ENCODE measurements around the gene ATXN1. TPM values are rescaled to one million over a fixed set of nuclear protein-coding genes. Genes with fewer than 3 reads are reported as not detected.
"Not testable (repeated sequence)": the region's sequence is repeated elsewhere in the genome, so short reads cannot be mapped to it uniquely, and the experiment has no call there.

The ATXN1 gene
- total RNA-seq, 1 experiment from 2014 or later = 10.4 TPM

GRCh38 chr6:16270178-16270794 is 491.0 kb downstream of the ATXN1 start:
- DNase-seq (ENCODE audit: low read depth) = no peak

DNA sequence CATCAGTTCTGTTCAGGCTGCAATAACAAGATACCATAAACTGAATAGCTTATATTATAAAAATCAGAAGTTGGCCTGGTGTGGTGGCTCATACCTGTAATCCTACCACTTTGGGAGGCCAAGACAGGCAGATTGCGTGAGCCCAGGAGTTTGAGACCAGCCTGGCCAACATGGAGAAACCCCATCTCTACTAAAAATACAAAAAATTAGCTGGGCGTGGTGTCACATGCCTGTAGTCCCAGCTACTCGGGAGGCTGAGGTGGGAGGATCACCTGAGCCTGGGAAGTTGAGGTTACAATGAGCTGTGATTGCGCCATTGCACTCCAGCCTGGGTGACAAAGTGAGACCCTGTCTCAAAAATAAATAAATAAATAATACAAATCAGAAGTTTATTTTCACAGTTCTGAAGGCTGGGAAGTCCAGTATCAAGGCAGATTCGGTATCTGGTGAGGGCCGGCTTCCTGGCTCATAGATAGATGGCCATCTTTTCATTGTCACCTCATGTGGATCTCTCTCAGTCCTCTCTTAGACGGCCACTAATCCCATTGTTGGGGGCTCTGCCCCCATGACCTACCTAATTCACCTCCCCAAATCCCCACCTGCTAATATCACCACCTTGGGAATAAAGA is 491.7 kb downstream of the ATXN1 start:
- not testable (repeated sequence) for DNase-seq (ENCODE audit: low read depth)

GRCh38 chr6:16267428-16268263 is 493.6 kb downstream of the ATXN1 start:
- no peak for DNase-seq (ENCODE audit: low read depth)

DNA sequence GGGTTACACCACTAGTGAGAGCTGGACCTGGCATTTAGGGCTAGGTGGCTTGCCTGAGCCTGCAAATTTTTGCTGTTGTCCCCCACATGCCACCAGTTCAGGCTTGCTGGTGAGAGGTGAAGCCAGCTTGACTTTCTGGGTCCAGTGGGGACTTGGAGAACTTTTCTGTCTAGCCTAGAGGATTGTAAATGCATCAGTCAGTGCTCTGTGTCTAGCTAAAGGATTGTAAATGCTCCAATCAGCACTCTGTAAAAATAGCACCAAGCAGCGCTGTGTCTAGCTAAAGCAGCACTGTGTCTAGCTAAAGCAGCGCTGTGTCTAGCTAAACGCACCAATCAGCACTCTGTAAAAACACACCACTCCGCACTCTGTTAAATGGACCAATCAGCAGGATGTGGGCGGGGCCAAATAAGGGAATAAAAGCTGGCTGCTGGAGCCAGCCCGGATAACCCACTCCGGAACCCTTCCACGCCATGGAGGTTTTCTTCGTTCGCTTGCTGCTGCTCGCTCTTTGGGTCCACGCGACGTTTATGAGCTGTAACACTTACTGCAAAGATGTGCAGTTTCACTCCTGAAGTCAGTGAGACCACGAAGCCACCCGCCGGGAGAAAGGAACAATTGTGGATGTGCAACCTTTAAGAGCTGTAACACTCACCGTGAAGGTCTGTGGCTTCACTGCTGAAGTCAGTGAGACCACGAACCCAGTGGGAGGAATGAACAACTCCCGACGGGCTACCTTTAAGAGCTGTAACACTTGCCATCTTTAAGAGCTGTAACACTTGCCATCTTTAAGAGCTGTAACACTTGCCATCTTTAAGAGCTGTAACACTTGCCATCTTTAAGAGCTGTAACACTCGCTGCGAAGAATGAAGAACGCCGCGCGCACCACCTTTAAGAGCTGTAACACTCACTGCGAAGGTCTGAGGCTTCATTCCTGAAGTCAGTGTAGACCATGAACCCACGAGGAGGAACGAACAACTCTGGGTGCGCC is 495.6 kb downstream of the ATXN1 start:
- no peak for DNase-seq (ENCODE audit: low read depth)

DNA sequence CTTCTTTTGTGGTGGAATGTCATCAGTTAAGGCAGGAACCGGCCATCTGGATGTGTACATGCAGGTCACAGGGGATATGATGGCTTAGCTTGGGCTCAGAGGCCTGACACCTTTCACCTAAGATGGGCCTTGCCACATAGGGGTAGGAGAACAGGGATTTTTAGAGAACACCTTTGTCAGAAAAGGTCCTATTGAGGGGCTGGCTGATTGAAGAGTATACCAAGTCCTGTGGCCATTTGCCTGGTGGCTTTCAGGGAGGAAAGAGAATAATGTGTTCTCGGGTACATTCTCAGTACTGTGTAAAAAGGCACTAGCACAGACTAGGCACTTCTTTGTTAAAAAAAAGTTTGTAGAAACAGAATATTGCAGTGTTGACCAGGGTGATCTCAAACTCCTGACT is 496.5 kb downstream of the ATXN1 start:
- DNase-seq (ENCODE audit: low read depth) = no peak

DNA sequence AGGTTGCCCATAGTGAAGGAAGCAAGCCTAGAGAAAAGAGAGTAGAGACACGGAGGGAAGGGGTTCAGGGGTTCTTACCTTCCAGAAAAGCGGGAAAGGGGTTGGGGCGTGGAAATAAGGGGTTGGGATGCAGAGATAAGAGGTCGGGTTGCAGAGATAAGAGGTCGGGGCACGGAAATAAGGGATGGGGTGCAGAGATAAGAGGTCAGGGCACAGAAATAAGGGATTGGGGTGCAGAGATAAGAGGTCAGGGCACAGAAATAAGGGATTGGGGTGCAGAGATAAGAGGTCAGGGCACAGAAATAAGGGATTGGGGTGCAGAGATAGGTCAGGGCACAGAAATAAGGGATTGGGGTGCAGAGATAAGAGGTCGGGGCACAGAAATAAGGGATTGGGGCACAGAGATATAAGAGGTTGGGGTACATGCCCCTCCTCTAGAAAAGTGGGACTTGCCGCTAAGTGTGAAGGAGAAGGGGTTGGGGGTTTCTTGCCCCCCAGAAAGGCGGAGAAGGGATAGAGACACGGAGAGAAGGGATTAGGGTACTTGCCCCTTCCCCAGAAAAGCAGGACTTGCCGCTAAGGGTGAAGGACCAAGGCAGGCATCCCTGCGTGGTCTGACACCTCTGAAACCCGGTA is 497.7 kb downstream of the ATXN1 start:
- DNase-seq (ENCODE audit: low read depth) = not testable (repeated sequence)

DNA sequence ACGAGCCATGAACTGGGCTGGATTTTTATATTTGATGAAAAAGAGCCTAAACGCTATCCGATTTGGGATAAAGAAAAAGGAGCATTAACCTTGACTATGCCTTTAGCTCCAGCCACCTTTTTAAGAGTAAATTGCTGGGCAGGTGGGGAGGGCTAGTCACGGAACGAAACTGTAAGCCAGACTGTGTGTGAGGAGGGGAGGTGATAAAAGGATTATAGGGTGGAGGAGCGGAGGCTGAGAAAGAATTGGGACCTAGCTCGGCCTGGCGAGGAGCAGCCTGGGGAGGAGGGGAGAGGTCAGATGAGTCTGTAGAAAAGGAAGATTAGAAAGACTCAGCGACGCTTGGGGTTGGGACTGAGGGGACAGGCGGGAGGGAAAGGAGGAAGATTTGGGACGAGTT is 498.5 kb downstream of the ATXN1 start:
- not testable (repeated sequence) for DNase-seq (ENCODE audit: low read depth)

GRCh38 chr6:16260602-16261001 is 500.7 kb downstream of the ATXN1 start:
- not testable (repeated sequence) for DNase-seq (ENCODE audit: low read depth)

- DNase-seq (ENCODE audit: low read depth) = not testable (repeated sequence)
These were observed 501.7 kb downstream of the ATXN1 start for GRCh38 chr6:16259604-16260003.

DNA sequence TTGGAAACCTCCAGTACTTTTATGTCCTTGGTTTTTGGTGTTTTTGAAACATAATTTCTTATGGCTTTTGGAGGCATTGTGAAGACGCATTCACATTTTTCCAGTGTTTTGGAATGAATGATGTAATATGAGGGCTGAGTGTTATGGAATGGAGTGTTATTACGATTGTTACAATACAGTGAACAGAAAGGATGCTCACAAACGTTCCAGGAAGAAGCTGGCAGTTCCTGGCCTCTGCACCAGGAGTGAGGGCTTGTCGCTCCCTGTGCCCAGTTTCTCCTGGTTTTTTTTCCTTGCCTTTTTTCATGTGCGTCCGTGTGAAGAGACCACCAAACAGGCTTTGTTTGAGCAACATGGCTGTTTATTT is 502.6 kb downstream of the ATXN1 start:
- no peak for DNase-seq (ENCODE audit: low read depth)

DNA sequence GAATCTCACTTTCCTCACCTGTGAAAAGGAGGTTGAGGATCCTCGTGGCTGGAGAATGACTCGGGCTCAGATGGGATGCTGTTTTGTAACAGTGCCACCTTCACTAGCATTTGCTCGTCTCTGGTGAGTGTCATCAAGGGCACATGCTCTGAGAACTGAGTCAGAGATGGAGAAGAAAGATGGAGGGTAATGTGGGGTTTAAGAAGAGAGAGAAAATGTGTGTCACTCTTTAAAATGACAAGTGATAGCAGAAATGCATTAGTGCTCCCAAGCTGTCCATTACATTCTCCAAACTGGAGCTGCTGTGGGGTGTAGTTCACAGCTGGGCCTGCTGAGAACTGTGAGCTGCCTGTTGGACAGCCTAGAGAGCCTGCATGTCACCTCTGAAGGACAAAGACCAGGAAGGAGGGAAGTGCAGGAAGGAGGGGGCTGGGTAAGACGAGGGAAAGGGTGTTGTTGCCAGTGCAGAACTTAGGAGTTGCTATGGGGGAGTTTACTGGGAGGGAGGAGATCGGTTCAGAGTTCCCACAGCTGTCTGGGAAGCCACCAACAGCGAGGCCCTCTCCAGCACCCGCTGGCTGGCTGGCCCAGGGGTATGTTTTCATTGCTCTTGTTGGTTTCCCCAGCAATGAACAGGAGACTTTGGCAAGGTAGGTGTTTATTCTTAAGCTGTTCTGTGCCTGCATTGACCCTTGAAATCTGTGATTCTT is 503.1 kb downstream of the ATXN1 start:
- no peak for DNase-seq (ENCODE audit: low read depth)

- DNase-seq (ENCODE audit: low read depth) = no peak
These were observed 504.5 kb downstream of the ATXN1 start for GRCh38 chr6:16256781-16257180.

GRCh38 chr6:16254535-16254934 is 506.7 kb downstream of the ATXN1 start:
- DNase-seq (ENCODE audit: low read depth) = no peak

GRCh38 chr6:16253399-16254144 is 507.7 kb downstream of the ATXN1 start:
- DNase-seq (ENCODE audit: low read depth) = no peak

DNA sequence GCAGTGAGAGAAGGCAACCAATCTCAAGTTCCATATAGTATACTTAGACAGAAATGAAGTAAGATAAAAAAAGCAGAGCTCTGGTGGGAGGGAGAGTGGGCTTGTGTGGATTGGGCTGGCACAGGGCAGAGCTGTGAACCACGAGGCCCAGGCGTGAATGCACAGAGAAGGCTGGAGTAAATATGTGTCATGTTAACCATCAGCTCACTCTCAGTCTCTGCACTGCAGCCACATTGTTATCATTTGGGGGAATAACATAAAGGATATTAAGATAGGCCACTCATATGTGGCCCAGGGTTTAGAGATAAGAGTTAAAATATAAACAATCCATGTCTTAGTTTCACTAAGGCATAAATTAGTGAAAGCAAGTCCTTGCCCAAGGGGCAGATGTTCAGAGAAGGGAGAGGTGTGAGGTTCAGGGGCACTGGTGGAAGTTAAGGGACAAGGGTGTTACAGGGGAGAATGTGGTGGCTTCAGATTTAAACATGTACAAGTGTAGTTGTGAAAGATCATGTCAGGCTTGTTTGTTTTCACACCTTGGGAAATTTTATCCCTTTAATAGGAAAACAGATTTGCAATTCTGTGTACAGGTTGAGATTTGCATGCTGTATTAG is 508.5 kb downstream of the ATXN1 start:
- DNase-seq (ENCODE audit: low read depth) = no peak

DNA sequence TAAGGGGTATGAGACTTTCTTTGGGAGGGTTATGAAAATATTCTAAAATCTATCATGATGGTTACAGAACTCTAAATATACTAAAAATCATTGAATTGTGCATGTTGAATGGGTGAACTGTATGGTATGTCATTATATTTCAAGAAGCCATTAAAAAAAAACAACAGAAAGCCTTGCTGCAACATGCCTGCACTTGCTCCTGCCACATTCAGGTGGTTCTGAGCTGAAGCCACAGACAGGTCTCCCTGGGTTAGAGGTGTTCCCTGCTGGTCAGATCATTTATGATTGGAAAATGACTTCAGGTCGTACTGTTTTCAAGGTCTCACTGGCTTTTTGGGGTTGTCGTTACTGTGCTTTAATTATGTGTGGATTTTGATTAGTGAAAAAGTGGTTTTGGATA is 509.6 kb downstream of the ATXN1 start:
- DNase-seq (ENCODE audit: low read depth) = no peak

- DNase-seq (ENCODE audit: low read depth) = no peak
These were observed 511.3 kb downstream of the ATXN1 start for GRCh38 chr6:16249971-16250370.

All from HT1080 (cell line).